DOHH2 (cell line): ENCODE results near the gene THRSP.

Experiments used
- EZH2phosphoT487 ChIP-seq: fragments of 200-600 bp; sonication (generic); IDR thresholded peaks from 2 replicates; pipeline ENCODE4 v1.6.1; 2017; ENCODE audit warnings: borderline replicate concordance, mild to moderate bottlenecking, antibody characterized with exemption, low read length, moderate library complexity, mixed read lengths
- TF ChIP-seq, protein P1 (sequence below): fragments of 200-600 bp; sonication (generic); IDR thresholded peaks from one replicate; pipeline ENCODE4 v1.5.1; 2014; ENCODE audit warnings: antibody characterized with exemption, mild to moderate bottlenecking, low read depth, low read length; ENCODE audit not compliant: poor library complexity, severe bottlenecking

DNA sequence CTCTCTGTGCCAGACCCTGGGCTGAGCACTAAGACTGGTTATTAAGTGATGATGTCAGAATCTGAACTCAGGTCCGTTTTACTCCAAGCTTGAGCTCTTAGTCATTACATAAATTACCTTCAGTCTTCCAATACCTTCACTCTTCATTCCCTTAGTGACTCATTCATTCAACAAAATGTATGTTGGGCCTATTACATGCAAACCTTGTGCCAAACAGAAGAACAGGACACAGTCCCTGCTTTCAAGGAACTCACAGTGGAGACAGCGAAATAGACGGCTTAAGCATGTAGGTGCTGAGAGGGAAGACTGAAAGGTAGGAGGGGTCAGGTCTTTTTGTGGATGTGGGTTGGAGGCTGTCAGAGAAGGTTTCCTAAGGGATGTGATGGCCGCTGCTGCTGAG lies 43.9 kb upstream of the THRSP start:
- TF ChIP-seq, protein P1, sequence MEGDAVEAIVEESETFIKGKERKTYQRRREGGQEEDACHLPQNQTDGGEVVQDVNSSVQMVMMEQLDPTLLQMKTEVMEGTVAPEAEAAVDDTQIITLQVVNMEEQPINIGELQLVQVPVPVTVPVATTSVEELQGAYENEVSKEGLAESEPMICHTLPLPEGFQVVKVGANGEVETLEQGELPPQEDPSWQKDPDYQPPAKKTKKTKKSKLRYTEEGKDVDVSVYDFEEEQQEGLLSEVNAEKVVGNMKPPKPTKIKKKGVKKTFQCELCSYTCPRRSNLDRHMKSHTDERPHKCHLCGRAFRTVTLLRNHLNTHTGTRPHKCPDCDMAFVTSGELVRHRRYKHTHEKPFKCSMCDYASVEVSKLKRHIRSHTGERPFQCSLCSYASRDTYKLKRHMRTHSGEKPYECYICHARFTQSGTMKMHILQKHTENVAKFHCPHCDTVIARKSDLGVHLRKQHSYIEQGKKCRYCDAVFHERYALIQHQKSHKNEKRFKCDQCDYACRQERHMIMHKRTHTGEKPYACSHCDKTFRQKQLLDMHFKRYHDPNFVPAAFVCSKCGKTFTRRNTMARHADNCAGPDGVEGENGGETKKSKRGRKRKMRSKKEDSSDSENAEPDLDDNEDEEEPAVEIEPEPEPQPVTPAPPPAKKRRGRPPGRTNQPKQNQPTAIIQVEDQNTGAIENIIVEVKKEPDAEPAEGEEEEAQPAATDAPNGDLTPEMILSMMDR = no peak
- TF ChIP-seq EZH2phosphoT487 = no peak
